Endothelial cell of umbilical vein (primary cell): ENCODE data around the gene KRTCAP2.

Experiments used
- EZH2 ChIP-seq: IDR thresholded peaks from 2 replicates; pipeline ENCODE4 v1.6.1; 2012; ENCODE audit warnings: borderline replicate concordance, low read depth, mild to moderate bottlenecking, moderate library complexity, low read length, inconsistent platforms; ENCODE audit not compliant: severe bottlenecking
- TF ChIP-seq, protein P1 (sequence below), 2 donors: IDR thresholded peaks; 1 replicate in 1 of 2; 2 replicates in 1 of 2; pipeline ENCODE4 v1.5.1; 2011; ENCODE audit warnings: low read length in 2 of 2, mild to moderate bottlenecking in 2 of 2, moderate library complexity in 2 of 2, control low read depth in 1 of 2, inconsistent platforms in 1 of 2, low read depth in 1 of 2; ENCODE audit not compliant: insufficient read depth in 1 of 2; ENCODE audit errors: extremely low read depth in 1 of 2

DNA sequence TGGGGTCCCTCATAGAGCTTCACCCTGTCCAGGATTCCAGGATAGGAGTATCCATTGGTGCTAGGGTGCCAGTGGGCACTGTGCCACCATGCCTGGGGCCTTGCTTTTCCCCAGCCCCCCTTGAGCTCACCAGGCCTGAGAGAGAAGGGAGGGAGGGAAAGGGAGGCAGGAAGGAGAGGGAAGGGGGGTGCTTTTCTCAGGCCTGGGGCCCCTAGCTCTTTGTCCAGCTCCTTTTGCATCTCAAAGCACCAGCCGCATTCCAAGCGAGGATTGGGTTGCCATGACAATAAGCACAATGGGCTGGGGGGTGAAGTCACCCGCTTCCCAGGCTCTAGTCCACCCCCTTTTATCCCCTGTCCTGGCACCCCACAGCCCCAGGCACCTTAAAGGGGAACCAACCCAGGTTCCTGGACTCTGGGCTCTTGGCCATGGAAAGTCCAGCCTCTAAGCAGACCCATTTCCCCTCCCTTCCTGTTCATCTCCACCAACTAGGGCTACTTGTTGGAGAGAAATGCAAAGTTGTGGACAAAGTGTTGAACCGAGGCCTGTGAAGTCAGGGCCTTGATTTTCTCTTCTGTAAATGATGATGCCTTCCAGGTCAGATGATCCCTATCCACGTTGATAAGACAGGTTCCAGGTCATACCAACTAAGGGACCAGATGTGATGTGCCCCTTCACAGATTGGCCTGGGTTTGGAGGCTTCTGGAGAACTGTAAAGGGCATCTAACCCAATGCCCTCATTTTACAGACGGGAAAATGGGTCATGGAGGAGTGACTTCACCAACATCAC is 23.2 kb upstream of the KRTCAP2 start:
- TF ChIP-seq, protein P1, sequence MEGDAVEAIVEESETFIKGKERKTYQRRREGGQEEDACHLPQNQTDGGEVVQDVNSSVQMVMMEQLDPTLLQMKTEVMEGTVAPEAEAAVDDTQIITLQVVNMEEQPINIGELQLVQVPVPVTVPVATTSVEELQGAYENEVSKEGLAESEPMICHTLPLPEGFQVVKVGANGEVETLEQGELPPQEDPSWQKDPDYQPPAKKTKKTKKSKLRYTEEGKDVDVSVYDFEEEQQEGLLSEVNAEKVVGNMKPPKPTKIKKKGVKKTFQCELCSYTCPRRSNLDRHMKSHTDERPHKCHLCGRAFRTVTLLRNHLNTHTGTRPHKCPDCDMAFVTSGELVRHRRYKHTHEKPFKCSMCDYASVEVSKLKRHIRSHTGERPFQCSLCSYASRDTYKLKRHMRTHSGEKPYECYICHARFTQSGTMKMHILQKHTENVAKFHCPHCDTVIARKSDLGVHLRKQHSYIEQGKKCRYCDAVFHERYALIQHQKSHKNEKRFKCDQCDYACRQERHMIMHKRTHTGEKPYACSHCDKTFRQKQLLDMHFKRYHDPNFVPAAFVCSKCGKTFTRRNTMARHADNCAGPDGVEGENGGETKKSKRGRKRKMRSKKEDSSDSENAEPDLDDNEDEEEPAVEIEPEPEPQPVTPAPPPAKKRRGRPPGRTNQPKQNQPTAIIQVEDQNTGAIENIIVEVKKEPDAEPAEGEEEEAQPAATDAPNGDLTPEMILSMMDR (IDR thresholded peaks at IDR 0.05; ENCODE audit: extremely low read depth in 1 of 2, insufficient read depth in 1 of 2, low read depth in 1 of 2, low read length in 2 of 2), result no peak
- no peak for TF ChIP-seq EZH2
